Measurements from ENCODE around the gene GPR156. TPM values are rescaled to one million over a fixed set of nuclear protein-coding genes. Genes with fewer than 3 reads are reported as not detected.

Gene GPR156
- total RNA-seq, 1 experiment from 2014 or later = 0.15 TPM

GRCh38 chr3:120119846-120120510, 165.0 kb downstream of the GPR156 start:
- no peaks in the 10 kb centered on the region for H3K4me1 ChIP-seq (ENCODE audit: control insufficient read depth in 1 of 2, insufficient read depth in 2 of 2, low read length in 2 of 2)
- no peak overlapping the region for H3K4me3 ChIP-seq (replicated peaks in 1 of 2; ENCODE audit: low read depth in 1 of 2, low read length in 2 of 2)
- H3K9ac ChIP-seq (ENCODE audit: low read length) = no peak overlapping the region
- no peak overlapping the region for H2AFZ ChIP-seq (ENCODE audit: low read depth, low read length, poor library complexity, severe bottlenecking)
- TF ChIP-seq SP1 (IDR thresholded peaks at IDR 0.05; ENCODE audit: low read depth) (no peak), SIN3A (IDR thresholded peaks at IDR 0.05; ENCODE audit: low read depth) (no peak), FOSL1 (IDR thresholded peaks at IDR 0.05; ENCODE audit: low read depth) (no peak), ZFX (IDR thresholded peaks at IDR 0.05) (no peak), EZH2phosphoT487 (IDR thresholded peaks at IDR 0.05; ENCODE audit: borderline replicate concordance) (no peak), REST (IDR thresholded peaks at IDR 0.05; ENCODE audit: low read depth) (no peak), EZH2 (IDR thresholded peaks at IDR 0.05) (no peak), SRF (IDR thresholded peaks at IDR 0.05; ENCODE audit: low read depth) (no peak), ZNF274 (IDR thresholded peaks at IDR 0.05; ENCODE audit: low read depth, low read length) (no peak), RAD21 (IDR thresholded peaks at IDR 0.05; ENCODE audit: low read depth) (no peak), POLR2A (IDR thresholded peaks at IDR 0.05; ENCODE audit: borderline replicate concordance, extremely low read depth, insufficient read depth, insufficient read length) (no peak), POLR2AphosphoS5 (IDR thresholded peaks at IDR 0.05; ENCODE audit: low read depth, low read length) (no peak)
- BruUV-seq (replicated peaks) = no TSS peak
- no peaks in the 10 kb centered on the region for H3K9me3 ChIP-seq (ENCODE audit: control insufficient read depth in 1 of 2, insufficient read depth in 1 of 2, low read depth in 1 of 2, low read length in 2 of 2)
- CTCF ChIA-PET = no interaction called here
- DNase-seq (ENCODE audit: low read depth, low spot score) = no peak
- intact Hi-C loops (cut with micrococcal nuclease) = no loop called here
- H3K27ac ChIP-seq (ENCODE audit: low read depth, low read length) = no peak overlapping the region
- POLR2A ChIA-PET = no interaction called here
- H3K79me2 ChIP-seq (ENCODE audit: insufficient read depth, low read length) = no peaks in the 10 kb centered on the region
- no peaks in the 10 kb centered on the region for H3K9me2 ChIP-seq (ENCODE audit: insufficient read depth)
- no peak overlapping the region for H3K4me2 ChIP-seq (ENCODE audit: low read length)
- no peak for ATAC-seq
- H3K36me3 ChIP-seq (ENCODE audit: control insufficient read depth in 1 of 2, insufficient read depth in 2 of 2, low read length in 2 of 2) = no peaks in the 10 kb centered on the region
- RAD21 ChIA-PET (ENCODE audit: low non-redundant PET in 1 of 2, low total read pairs in 2 of 2, uncharacterized antibody in 2 of 2, unreplicated experiment in 2 of 2) = no interaction called here
- no peaks in the 10 kb centered on the region for H3K27me3 ChIP-seq (ENCODE audit: insufficient read depth, low read length)
- no peaks in the 10 kb centered on the region for H4K20me1 ChIP-seq (ENCODE audit: insufficient read depth)

Other genes with a start within 250 kb of the GPR156 start
- 50.0 TPM for gene GSK3B, start 190.8 kb downstream of the GPR156 start, total RNA-seq (2021; ENCODE audit: unreplicated experiment)
- 34.8 TPM for gene LRRC58, start 64.1 kb upstream of the GPR156 start, total RNA-seq (2021; ENCODE audit: unreplicated experiment)
- gene FSTL1, start 165.8 kb upstream of the GPR156 start, total RNA-seq (2021; ENCODE audit: unreplicated experiment) = 20.7 TPM